ENCODE data around the gene MAX.
"Not testable (repeated sequence)": the region's sequence is repeated elsewhere in the genome, so short reads cannot be mapped to it uniquely, and the experiment has no call there.

MAX gene

DNA sequence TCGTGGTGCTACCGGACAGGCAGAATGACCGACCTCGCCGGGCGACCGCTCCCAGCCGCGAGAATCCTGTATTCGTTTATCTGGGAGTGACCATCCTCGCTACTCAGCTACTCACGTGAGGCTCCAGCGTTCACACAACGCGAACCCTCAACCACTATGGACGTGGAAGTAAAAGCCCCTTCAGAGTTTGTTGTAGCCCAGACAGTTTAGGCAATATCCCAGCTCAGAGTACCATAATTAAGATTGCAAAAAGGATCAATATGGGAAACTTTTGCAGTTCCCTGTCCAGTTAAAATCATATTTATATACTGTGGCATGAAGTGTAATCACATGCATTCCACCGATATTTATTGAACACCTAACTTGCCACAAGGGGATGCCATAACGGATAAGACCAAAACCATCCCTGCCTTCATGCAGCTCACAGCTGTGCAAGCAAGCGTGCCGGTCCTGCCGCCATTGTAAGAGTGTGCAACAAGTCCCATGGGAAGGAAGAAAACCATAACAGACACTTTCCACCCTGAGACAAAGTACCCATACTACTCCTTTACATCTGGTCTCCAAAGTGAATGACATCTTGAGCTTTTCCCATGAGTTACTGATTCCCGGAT, 938 bp upstream of the MAX start:
- DNase-seq = no peak

DNA sequence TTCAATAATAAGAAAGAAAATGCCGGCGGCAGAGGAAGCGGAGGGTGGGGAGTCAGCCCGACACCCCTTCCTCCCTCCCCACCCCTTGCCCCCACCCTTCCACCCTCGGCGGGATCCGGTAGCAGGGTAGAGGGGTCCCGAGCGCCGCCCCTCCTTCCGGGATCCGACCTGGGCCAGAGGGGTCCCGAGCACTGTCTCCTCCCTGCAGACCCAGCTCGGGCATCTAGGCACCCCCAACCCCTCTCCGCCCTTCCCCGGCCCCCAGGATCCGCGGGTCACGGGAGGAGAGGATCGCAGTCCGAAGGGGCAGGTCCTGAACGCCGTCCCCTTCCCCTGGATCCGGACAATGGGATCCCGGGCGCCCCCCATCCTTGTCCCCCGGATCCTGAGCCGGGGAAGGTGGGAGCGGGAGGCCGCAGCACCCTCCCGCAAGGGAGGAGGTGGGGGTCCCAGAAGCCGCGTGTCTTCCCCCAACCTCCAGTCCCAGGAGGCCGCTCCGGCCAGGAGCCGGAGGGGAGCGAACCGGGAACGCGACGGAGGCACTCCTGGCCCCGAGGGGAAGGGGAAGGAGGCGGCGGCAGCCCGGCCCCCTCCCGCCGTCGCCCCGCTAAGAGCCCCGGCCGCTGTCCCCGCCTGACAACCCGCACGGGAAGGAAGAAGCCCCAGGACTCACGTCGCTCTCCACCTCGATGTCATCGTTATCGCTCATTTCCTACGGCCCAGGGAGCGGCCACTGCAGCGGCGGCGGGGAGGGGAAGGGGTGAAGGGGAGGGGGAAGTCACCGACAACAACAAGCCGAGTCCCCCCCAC, 481 bp downstream of the MAX start:
- no peak for DNase-seq

- no peak for DNase-seq
Measured at GRCh38 chr14:65100922-65101541, 1.3 kb downstream of the MAX start.

GRCh38 chr14:65098586-65098985, 3.7 kb downstream of the MAX start:
- DNase-seq = no peak

DNA sequence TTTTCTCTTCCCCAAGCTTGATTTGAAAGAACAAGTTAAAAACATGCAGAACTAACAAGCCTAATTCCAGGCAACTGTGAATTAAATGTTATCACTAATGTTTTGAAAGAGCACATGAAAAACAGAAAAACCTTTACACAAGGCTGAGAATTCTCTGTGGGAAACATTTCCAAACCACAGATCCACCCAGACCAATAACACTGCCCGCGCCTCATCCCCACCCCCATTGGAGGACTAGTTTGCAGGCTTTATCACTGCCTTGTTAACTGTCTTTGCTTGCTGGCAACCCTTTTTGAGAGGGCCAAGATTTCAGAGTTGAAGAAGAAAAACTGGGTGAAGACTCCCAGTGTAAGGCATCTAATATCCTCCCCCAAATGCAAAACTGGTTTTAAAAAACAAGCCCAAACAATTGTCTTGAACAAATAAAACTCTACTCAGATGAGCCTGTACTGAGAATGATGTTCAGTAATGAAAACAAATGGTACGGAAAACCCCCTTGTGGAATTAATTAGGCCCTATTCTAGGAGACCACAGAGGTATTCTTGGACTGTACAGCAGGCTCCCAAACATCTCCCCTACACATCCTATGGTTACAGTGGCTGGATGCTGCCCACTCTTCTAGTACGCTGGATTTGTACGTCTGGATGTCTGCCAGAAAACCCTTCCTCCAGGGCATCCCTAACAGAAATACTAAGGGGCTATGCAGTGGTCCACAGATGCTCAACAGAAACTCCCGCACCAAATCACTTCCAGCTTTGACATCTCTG, 5.8 kb downstream of the MAX start:
- DNase-seq = no peak

DNA sequence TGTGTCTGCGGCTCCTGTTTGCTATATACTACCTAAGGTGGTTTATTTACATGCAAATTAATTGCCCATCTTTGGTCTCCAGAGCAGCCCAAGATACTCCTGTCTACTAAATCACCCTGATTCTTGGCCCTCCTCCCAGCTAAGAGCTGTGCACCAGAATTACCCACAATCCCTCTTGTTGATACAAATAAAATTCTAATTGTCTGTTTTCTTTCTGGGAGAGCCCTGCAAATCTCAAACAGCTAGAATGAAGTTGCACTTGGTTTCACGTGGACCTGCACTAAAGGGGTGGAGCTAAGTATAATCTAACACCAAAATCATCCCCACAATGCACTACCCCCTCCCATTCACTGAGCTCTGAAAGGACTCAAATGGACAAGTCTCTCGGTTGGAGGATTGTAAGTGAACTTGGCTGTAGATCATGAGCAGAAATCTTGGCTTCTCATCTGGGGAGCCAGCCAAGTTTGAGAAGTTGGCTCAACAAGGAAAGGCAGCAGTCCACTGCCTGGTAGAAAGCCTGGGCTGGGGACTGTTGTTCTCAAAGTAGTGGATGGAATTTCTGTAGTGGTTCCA, 6.6 kb downstream of the MAX start:
- DNase-seq = no peak

GRCh38 chr14:65092349-65092748, 10.0 kb downstream of the MAX start:
- no peak for DNase-seq

DNA sequence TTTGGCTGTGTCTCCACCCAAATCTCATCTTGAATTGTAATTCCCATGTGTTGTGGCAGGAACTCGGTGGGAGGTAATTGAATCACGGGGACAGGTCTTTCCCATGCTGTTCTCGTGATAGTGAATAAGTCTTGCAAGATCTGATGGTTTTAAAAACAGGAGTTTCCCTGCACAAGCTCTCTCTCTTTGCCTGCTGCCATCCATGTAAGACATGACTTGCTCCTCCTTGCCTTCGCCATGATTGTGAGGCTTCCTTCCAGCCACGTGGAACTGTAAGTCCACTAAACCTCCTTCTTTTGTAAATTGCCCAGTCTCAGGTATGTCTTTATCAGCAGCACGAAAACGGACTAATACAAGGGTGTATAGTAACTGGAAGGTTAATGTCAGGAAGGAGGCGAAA, 14.5 kb downstream of the MAX start:
- not testable (repeated sequence) for DNase-seq

- not testable (repeated sequence) for DNase-seq
Measured at GRCh38 chr14:65086686-65087085, 15.6 kb downstream of the MAX start.

- no peak for DNase-seq
Measured at GRCh38 chr14:65084554-65085505, 17.5 kb downstream of the MAX start.

DNA sequence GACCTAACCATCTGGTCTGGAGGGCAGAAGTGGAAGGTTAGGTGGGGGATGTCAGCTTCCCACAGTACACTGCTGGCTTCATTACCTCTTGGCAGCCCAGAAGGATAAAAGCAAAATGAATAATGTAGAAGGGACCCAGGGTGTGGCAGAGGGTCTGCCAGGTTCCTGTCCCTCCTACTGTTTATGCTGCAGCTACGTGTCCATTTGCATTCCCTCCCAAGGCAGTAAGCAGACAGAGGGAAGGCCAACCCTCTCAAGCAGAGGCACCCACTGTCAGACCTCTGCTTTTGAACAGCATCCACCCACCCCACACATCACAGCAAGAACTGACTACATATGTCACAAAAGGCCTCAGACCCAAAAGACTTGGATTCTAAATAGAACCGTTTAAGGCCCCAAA, 19.4 kb downstream of the MAX start:
- DNase-seq = no peak

DNA sequence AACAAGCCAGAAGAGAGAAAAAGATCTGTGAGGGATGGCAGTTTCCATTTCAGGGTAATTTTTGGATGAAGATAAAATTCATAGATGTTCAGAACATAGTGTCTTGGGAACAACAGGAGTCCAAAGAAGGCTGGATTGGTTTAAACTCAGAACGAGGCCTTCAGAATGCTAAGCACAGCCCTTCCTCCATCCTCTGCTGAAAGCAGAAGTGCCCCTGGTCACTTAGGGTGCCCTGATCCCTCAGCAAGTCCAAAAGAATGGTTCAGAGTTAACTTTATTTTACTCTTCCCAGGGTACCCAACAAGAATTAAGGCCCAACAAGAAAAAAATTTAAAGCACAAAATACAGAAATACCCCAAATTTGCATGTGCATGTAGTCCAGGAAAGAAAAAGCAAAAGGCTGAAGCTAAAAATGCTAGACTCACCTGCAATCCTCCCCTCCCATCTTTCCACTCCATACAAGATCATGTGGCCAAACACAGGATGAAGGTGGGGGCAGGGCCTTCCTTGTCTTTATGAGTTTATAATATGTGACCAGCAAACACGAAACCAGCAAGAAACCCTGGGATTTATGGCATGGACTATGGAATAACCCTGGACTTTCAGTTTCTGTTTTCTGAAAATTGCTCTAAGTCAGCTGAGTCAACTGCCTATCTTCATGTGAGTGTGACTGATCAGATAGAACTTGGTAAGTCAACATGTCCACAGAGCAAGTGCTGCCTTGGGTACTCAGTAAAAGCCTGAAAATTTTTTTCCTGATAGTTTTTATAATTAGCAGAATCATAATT, 21.2 kb downstream of the MAX start:
- DNase-seq = no peak

DNA sequence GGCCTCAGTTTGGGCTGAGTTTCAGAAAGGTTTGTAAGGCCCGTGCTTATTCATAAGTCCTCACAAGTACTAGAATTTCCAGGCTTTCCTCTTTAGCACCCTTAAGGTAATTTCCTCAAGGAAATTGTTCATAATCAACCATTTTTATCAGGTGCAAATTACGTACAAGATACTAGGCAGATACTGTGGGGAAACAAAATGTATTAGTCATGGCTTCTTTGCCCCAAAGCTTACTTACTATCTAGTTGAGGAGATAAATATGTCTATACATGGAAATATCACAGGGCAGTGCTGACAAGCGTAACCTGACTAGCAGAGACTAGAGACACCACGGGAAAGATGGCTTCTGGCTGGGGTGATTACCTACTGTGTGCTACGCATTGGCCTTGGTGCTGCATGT, 22.5 kb downstream of the MAX start:
- no peak for DNase-seq

DNA sequence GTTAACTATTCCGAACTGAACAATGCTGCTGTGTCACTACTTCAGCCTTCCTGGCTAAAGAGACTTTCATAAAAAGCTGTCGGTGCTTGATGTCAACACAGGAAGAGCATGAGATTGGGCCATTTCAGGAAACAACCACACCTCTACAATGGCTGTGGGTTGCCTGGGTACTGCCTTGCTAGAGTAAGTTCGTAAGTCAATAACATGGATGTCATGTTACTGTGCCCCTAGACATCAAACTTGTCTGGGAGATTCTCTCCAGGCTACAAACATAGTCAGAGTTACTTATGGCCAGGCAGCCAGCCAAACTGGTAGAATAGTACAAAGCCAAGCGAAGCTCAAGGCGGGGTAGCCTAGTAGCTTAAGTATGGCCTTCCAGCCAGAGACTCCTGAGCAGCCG, 23.1 kb downstream of the MAX start:
- no peak for DNase-seq

- no peak for DNase-seq
Measured at GRCh38 chr14:65077318-65077717, 25.0 kb downstream of the MAX start.

GRCh38 chr14:65075628-65076325, 26.5 kb downstream of the MAX start:
- DNase-seq = no peak

GRCh38 chr14:65074449-65075150, 27.7 kb downstream of the MAX start:
- DNase-seq = no peak

GRCh38 chr14:65073605-65074201, 28.6 kb downstream of the MAX start:
- DNase-seq = no peak

GRCh38 chr14:65072937-65073336, 29.4 kb downstream of the MAX start:
- DNase-seq = no peak
